NT2/D1 (cell line): ENCODE measurements around the gene SLC26A9.

ENCODE experiments used
- SUZ12 ChIP-seq: IDR thresholded peaks from 2 replicates; pipeline ENCODE4 v1.6.1; 2011; ENCODE audit not compliant: insufficient read length, insufficient read depth; ENCODE audit errors: extremely low read depth
- YY1 ChIP-seq: IDR thresholded peaks from 2 replicates; pipeline ENCODE4 v1.6.1; 2011; ENCODE audit not compliant: insufficient read length, insufficient read depth
- ZNF274 ChIP-seq: IDR thresholded peaks from 2 replicates; pipeline ENCODE4 v1.6.1; 2011; ENCODE audit warnings: mild to moderate bottlenecking, low read depth, low read length

- TF ChIP-seq SUZ12 (no peak), YY1 (no peak), ZNF274 (no peak)
These were observed 48.0 kb upstream of the SLC26A9 start for GRCh38 chr1:205991237-205991636.
